B cell (primary cell): Measurements from ENCODE around the gene TRIM65. TPM values are rescaled to one million over a fixed set of nuclear protein-coding genes. Genes with fewer than 3 reads are reported as not detected.

Experiments used
- ATAC-seq: fragments of 200-7000 bp; cut with Tn5 transposase; one replicate; pipeline ENCODE4 v1.10.0; 2021; ENCODE audit warnings: low read depth, mild to moderate bottlenecking, moderate number of reproducible peaks, moderate library complexity
- CTCF ChIA-PET: fragments of 350-600 bp; sonication (Branson Sonifier 250); formaldehyde crosslinking; loops from one replicate; lab custom pipeline; 2021; ENCODE audit warnings: antibody characterized with exemption, inconsistent platforms; lab: Charles Lee
- POLR2A ChIA-PET: fragments of 350-600 bp; sonication (Branson Sonifier 250); formaldehyde crosslinking; loops from one replicate; lab custom pipeline; 2021; ENCODE audit warnings: antibody characterized with exemption; lab: Charles Lee
- DNase-seq: peaks from one replicate; pipeline ENCODE4 v3.0.0; 2013
- H2AFZ ChIP-seq: 2 replicates; pipeline ENCODE4 v1.6.1; 2012; ENCODE audit warnings: mild to moderate bottlenecking, low read depth, low read length; ENCODE audit not compliant: insufficient read depth, poor library complexity, severe bottlenecking
- H3K27ac ChIP-seq, 2 donors: 1 replicate in 1 of 2; 2 replicates in 1 of 2; pipeline ENCODE4 v1.5.1; 2012 to 2013; ENCODE audit warnings: low read length in 2 of 2, mild to moderate bottlenecking in 2 of 2, moderate library complexity in 1 of 2
- H3K27me3 ChIP-seq, 4 experiments: fragments of 200-600 bp in 1 of 4; sonication (generic) in 1 of 4; replicated peaks in 1 of 4; 1 replicate in 2 of 4; 2 replicates in 2 of 4; pipeline versions ENCODE4 v1.6.1 to v1.7.0; 2013 to 2016; ENCODE audit warnings: low read length in 3 of 4, mild to moderate bottlenecking in 2 of 4, mixed read lengths in 1 of 4, moderate library complexity in 1 of 4; ENCODE audit not compliant: insufficient read depth in 4 of 4, control insufficient read depth in 3 of 4; ENCODE audit errors: control extremely low read depth in 1 of 4
- H3K36me3 ChIP-seq, 2 experiments: replicated peaks in 1 of 2; 1 replicate in 1 of 2; 2 replicates in 1 of 2; pipeline versions ENCODE4 v1.6.1 to v1.7.1; 2013; ENCODE audit warnings: low read length in 1 of 2; ENCODE audit not compliant: insufficient read depth in 2 of 2, control insufficient read depth in 1 of 2; ENCODE audit errors: control extremely low read depth in 1 of 2, extremely low read depth in 1 of 2
- H3K4me1 ChIP-seq, 2 donors: fragments of 200-600 bp in 1 of 2; sonication (generic) in 1 of 2; 1 replicate in 1 of 2; 2 replicates in 1 of 2; pipeline versions ENCODE4 v1.5.1 to v1.6.1; 2013 to 2017; ENCODE audit warnings: low read length in 2 of 2; ENCODE audit not compliant: control insufficient read depth in 2 of 2, insufficient read depth in 2 of 2
- H3K4me2 ChIP-seq: replicated peaks from 2 replicates; pipeline ENCODE3; 2012; ENCODE audit warnings: mild to moderate bottlenecking, low read depth, low read length; ENCODE audit not compliant: poor library complexity, severe bottlenecking
- H3K4me3 ChIP-seq, 5 experiments: fragments of 200-600 bp in 1 of 5; sonication (generic) in 1 of 5; 1 replicate in 3 of 5; 2 replicates in 2 of 5; pipeline versions ENCODE4 v1.5.1 to v1.7.0; 2011 to 2016; ENCODE audit warnings: low read length in 4 of 5, mild to moderate bottlenecking in 4 of 5, low read depth in 2 of 5, control low read depth in 1 of 5, moderate library complexity in 1 of 5; ENCODE audit not compliant: insufficient read depth in 1 of 5; ENCODE audit errors: control extremely low read depth in 1 of 5, extremely low read depth in 1 of 5
- H3K79me2 ChIP-seq: fragments of 200-600 bp; sonication (generic); one replicate; pipeline ENCODE4 v1.6.0; 2016; ENCODE audit warnings: low read length; ENCODE audit not compliant: control insufficient read depth, insufficient read depth
- H3K9ac ChIP-seq: fragments of 200-600 bp; sonication (generic); 2 replicates; pipeline ENCODE4 v1.6.1; 2017; ENCODE audit warnings: mild to moderate bottlenecking, low read length, moderate library complexity
- H3K9me3 ChIP-seq, 3 donors: one replicate each; pipeline versions ENCODE4 v1.6.1 to v1.7.1; 2013; ENCODE audit warnings: low read length in 2 of 3; ENCODE audit not compliant: control insufficient read depth in 2 of 3, insufficient read depth in 1 of 3; ENCODE audit errors: control extremely low read depth in 1 of 3
- H4K20me1 ChIP-seq: 2 replicates; pipeline ENCODE4 v1.6.0; 2012; ENCODE audit warnings: mild to moderate bottlenecking, low read length; ENCODE audit not compliant: insufficient read depth, control insufficient read depth, poor library complexity, severe bottlenecking
- H3K27ac Mint-ChIP-seq: one replicate; pipeline ENCODE4 v1.8.0; 2021; ENCODE audit warnings: mixed read lengths
- H3K27me3 Mint-ChIP-seq: one replicate; pipeline ENCODE4 v1.8.0; 2021; ENCODE audit warnings: mixed read lengths
- H3K4me1 Mint-ChIP-seq: one replicate; pipeline ENCODE4 v1.8.0; 2021; ENCODE audit warnings: mixed read lengths
- H3K4me3 Mint-ChIP-seq: one replicate; pipeline ENCODE4 v1.8.0; 2021; ENCODE audit warnings: mixed read lengths
- H3K9me3 Mint-ChIP-seq: one replicate; pipeline ENCODE4 v1.8.0; 2022; ENCODE audit warnings: mixed read lengths; ENCODE audit not compliant: insufficient read depth
- EZH2 ChIP-seq: IDR thresholded peaks from 2 replicates; pipeline ENCODE4 v1.6.1; 2012; ENCODE audit warnings: borderline replicate concordance, low read depth, mild to moderate bottlenecking, moderate library complexity, low read length; ENCODE audit not compliant: insufficient read depth, poor library complexity, severe bottlenecking
- WGBS: methylation state at CpG from one replicate; pipeline ENCODE4 v1.1.5; 2013; ENCODE audit warnings: missing lambda C conversion rate; ENCODE audit not compliant: insufficient coverage; 5-methylcytosine and 5-hydroxymethylcytosine counted together
- intact Hi-C: fragments of 100-400 bp; cut with micrococcal nuclease; formaldehyde crosslinking; loops from one replicate; pipeline ENCODE4 v1.10.0; 2022
- polyA plus RNA-seq: library from polyadenylated mRNA; depleted of rRNA; stranded (reverse); fragments of >200 nt; gene quantifications from 2 replicates; pipeline ENCODE4 v1.2.3, GENCODE V29; 2012
- total RNA-seq, 2 donors: library from RNA; stranded (reverse); fragments of 120-200 nt in 1 of 2; gene quantifications; 1 replicate in 1 of 2; 2 replicates in 1 of 2; pipeline versions ENCODE4 v1.2.3 to v1.2.4, GENCODE V29; 2013 to 2022
- TF ChIP-seq, protein P1 (sequence below): fragments of 200-600 bp; IDR thresholded peaks from one replicate; pipeline ENCODE4 v1.8.0; 2022; ENCODE audit warnings: antibody characterized with exemption, mild to moderate bottlenecking

TRIM65 gene
- total and polyA plus RNA-seq, 2 donors (not counting 1 experiment from before 2014, with no cell fraction given): 16.8 to 40.7 TPM

DNA sequence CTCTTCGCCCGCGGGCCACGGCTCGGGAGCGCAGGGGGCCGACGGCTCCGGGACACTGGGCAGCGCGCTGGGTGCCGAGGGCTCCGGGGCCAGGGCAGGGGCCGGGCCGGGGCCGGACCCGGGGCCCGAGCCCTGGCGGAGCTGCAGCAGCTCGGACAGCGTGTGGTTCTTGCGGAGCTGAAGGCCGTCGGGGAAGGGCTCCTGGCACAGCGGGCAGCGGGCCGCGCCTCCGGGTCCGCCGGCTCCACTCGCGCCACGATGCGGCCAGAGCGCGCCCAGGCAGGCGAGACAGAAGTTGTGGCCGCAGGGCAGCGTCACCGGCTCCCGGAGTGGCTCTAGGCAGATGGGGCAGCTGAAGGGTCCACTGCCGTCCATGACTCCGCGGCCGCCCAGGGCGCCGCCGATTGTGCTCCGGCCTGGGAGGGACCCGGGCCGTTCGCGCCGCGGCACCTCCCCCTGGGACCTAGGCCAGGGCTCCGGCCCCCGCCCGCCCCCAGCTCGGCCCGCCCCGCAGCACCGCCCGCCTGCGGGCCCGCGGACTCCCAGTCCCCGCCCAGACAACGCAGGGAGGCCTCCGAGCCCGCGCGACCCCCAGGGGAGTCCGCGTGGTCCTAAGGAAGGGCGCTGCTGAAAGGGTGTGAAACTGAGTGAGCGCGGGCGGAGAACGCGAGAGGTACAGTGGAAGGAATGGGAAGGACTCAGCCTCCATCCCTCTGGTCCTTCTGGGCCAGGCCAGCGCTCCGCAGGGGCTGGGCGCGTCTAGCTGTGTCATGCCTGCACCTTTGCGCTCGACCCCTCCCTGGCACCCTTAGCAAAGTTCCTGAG lies 18.4 kb downstream of the TRIM65 start, which contains the start of gene TRIM47:
Gene TRIM47 (minus strand): TSS at position 408 of the 825 bp plus-strand sequence. CDS start 33 bp downstream, at position 375.
- intact Hi-C loops: loop anchor here (5.0 kb wide), 1 partner anchor 36 kb away; the partner anchor contains the start of gene UNC13D

More for the DNA sequence above, 18.4 kb downstream of the TRIM65 start, which contains the start of gene TRIM47:
- Histone ChIP-seq H3K9me3 (no peaks in the 10 kb centered on the region), H3K27ac (peak within 1 kb of the TSS; percentile 44 to 55), H4K20me1 (no peaks in the 10 kb centered on the region), H3K4me2 (peak within 1 kb of the TSS; percentile 98), H3K4me3 (peak within 1 kb of the TSS in 4 of 5 experiments; percentile 46 to 69 (median 52)), H3K9ac (peak within 1 kb of the TSS; percentile 76), H3K27me3 (peaks cover 0 to 7% (median 1%) of the 10 kb centered on the region in 4 experiments), H2AFZ (peak within 1 kb of the TSS; percentile 94), H3K36me3 (no peaks in the 10 kb centered on the region), H3K4me1 (peaks cover 30 to 36% of the 10 kb centered on the region in 2 donors), H3K79me2 (no peaks in the 10 kb centered on the region)
- DNase-seq (peak; percentile 50), ATAC-seq (no peak)
- H3K27ac Mint-ChIP-seq: peak within 1 kb of the TSS; percentile 91
- POLR2A ChIA-PET: interaction anchor here (0.5 to 3.3 kb wide), 8 partner anchors 18 to 113 kb away, joined by 3 to 24 read pairs (median 4); partner anchors contain the start of genes GALK1, MRPL38, TRIM65 and WBP2
- H3K27me3 Mint-ChIP-seq: peaks cover 4% of the 10 kb centered on the region
- TF ChIP-seq, protein P1, sequence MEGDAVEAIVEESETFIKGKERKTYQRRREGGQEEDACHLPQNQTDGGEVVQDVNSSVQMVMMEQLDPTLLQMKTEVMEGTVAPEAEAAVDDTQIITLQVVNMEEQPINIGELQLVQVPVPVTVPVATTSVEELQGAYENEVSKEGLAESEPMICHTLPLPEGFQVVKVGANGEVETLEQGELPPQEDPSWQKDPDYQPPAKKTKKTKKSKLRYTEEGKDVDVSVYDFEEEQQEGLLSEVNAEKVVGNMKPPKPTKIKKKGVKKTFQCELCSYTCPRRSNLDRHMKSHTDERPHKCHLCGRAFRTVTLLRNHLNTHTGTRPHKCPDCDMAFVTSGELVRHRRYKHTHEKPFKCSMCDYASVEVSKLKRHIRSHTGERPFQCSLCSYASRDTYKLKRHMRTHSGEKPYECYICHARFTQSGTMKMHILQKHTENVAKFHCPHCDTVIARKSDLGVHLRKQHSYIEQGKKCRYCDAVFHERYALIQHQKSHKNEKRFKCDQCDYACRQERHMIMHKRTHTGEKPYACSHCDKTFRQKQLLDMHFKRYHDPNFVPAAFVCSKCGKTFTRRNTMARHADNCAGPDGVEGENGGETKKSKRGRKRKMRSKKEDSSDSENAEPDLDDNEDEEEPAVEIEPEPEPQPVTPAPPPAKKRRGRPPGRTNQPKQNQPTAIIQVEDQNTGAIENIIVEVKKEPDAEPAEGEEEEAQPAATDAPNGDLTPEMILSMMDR: peak; percentile 40
- no peak for TF ChIP-seq EZH2
- H3K9me3 Mint-ChIP-seq: no peaks in the 10 kb centered on the region
- CTCF ChIA-PET: interaction anchor here (0.8 to 5.6 kb wide), 18 partner anchors 9 to 125 kb away, joined by 3 to 52 read pairs (median 6); partner anchors contain the start of genes GALK1, TRIM65, UNC13D and UNK
- under 1% methylated on average over 87 of the region's 87 CpGs for WGBS
- peaks cover 35% of the 10 kb centered on the region for H3K4me1 Mint-ChIP-seq
- peak within 1 kb of the TSS; percentile 90 for H3K4me3 Mint-ChIP-seq
